ENCODE results near the gene TXNRD1. TPM values are rescaled to one million over a fixed set of nuclear protein-coding genes. Genes with fewer than 3 reads are reported as not detected.
"Not testable (repeated sequence)": the region's sequence is repeated elsewhere in the genome, so short reads cannot be mapped to it uniquely, and the experiment has no call there.

The TXNRD1 gene
- total RNA-seq, 1 donor from 2014 or later = 74.7 TPM

- H3K9me3 Mint-ChIP-seq = no peaks in the 10 kb centered on the region
- H3K4me1 Mint-ChIP-seq = no peaks in the 10 kb centered on the region
- no peak overlapping the region for H3K27ac Mint-ChIP-seq
- no peaks in the 10 kb centered on the region for H3K36me3 Mint-ChIP-seq
- no peak for DNase-seq (ENCODE audit: low spot score in 2 of 2, unreplicated experiment in 2 of 2)
- no peak overlapping the region for H3K4me3 Mint-ChIP-seq
- TF ChIP-seq, protein P1, sequence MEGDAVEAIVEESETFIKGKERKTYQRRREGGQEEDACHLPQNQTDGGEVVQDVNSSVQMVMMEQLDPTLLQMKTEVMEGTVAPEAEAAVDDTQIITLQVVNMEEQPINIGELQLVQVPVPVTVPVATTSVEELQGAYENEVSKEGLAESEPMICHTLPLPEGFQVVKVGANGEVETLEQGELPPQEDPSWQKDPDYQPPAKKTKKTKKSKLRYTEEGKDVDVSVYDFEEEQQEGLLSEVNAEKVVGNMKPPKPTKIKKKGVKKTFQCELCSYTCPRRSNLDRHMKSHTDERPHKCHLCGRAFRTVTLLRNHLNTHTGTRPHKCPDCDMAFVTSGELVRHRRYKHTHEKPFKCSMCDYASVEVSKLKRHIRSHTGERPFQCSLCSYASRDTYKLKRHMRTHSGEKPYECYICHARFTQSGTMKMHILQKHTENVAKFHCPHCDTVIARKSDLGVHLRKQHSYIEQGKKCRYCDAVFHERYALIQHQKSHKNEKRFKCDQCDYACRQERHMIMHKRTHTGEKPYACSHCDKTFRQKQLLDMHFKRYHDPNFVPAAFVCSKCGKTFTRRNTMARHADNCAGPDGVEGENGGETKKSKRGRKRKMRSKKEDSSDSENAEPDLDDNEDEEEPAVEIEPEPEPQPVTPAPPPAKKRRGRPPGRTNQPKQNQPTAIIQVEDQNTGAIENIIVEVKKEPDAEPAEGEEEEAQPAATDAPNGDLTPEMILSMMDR (IDR thresholded peaks at IDR 0.05; ENCODE audit: unreplicated experiment) = no peak
- peaks cover 10% of the 10 kb centered on the region for H3K27me3 Mint-ChIP-seq (ENCODE audit: low read depth)
These were observed 169.9 kb downstream of the TXNRD1 start for GRCh38 chr12:104385510-104385909.

DNA sequence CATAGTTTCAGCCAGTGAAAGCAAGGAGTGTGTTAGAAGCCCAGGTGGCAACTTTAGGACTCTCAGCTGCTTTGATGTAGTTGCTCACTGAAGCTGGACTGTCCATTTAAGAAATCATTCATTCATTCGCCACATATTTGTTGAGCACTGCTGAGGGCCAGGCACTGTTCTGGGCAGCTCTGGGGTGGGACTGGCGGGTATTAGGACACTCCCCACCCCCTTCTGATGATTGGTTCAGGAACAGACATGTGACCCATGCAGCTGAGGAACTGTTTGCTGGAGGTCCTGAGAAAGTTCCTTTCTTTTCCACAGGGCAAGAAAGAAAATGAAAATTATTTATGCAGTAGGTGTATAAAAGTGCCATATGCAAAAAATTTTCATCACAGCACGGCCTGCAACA, 170.9 kb downstream of the TXNRD1 start:
- no peak overlapping the region for H3K27ac Mint-ChIP-seq
- no peaks in the 10 kb centered on the region for H3K4me1 Mint-ChIP-seq
- H3K4me3 Mint-ChIP-seq = no peak overlapping the region
- no peaks in the 10 kb centered on the region for H3K9me3 Mint-ChIP-seq
- DNase-seq (ENCODE audit: low spot score in 2 of 2, unreplicated experiment in 2 of 2) = no peak
- TF ChIP-seq, protein P1 (IDR thresholded peaks at IDR 0.05; ENCODE audit: unreplicated experiment) = no peak
- no peaks in the 10 kb centered on the region for H3K36me3 Mint-ChIP-seq
- peaks cover 4% of the 10 kb centered on the region for H3K27me3 Mint-ChIP-seq (ENCODE audit: low read depth)

GRCh38 chr12:104387190-104387589, 171.6 kb downstream of the TXNRD1 start:
- Mint-ChIP-seq H3K27ac (no peak overlapping the region), H3K4me3 (no peak overlapping the region), H3K27me3 (ENCODE audit: low read depth) (peaks cover 5% of the 10 kb centered on the region), H3K36me3 (no peaks in the 10 kb centered on the region), H3K4me1 (no peaks in the 10 kb centered on the region), H3K9me3 (no peaks in the 10 kb centered on the region)
- DNase-seq (ENCODE audit: low spot score in 2 of 2, unreplicated experiment in 2 of 2) = no peak
- TF ChIP-seq, protein P1 (IDR thresholded peaks at IDR 0.05; ENCODE audit: unreplicated experiment) = no peak

DNA sequence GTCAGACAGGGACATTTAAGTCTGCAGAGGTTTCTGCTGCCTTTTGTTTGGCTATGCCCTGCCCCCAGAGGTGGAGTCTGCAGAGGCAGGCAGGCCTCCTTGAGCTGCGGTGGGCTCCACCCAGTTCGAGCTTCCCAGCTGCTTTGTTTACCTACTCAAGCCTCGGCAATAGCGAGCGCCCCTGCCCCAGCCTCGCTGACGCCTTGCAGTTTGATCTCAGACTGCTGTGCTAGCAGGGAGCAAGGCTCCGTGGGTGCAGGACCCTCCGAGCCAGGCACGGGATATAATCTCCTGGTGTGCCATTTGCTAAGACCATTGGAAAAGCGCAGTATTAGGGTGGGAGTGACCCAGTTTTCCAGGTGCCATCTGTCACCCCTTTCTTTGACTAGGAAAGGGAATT, 178.5 kb downstream of the TXNRD1 start:
- not testable (repeated sequence) for H3K27ac Mint-ChIP-seq; H3K4me1 Mint-ChIP-seq; H3K4me3 Mint-ChIP-seq; H3K27me3 Mint-ChIP-seq (ENCODE audit: low read depth); DNase-seq (ENCODE audit: low spot score in 2 of 2, unreplicated experiment in 2 of 2); H3K36me3 Mint-ChIP-seq
- H3K9me3 Mint-ChIP-seq = peaks cover 18% of the 10 kb centered on the region

Other genes with a start within 250 kb of the TXNRD1 start
- 46.2 to 48.5 TPM (median 48.2 TPM) in 3 replicates for gene TDG, start 249.9 kb upstream of the TXNRD1 start, total RNA-seq
- 10.1 to 13.1 TPM (median 11.1 TPM) in 3 replicates for gene GLT8D2, start 165.6 kb upstream of the TXNRD1 start, total RNA-seq
- gene HCFC2, start 151.2 kb upstream of the TXNRD1 start, total RNA-seq = 11.4 to 14.8 TPM (median 13.8 TPM) in 3 replicates
- gene NFYB, start 77.6 kb upstream of the TXNRD1 start, total RNA-seq = 36.0 to 40.2 TPM (median 36.7 TPM) in 3 replicates
- gene EID3, start 88.0 kb downstream of the TXNRD1 start, total RNA-seq = 4.5 to 5.7 TPM (median 5.6 TPM) in 3 replicates
- gene CHST11, start 241.2 kb downstream of the TXNRD1 start, total RNA-seq = 9.0 to 15.0 TPM (median 12.1 TPM) in 3 replicates